ENCODE measurements around the gene CSMD2. TPM values are rescaled to one million over a fixed set of nuclear protein-coding genes. Genes with fewer than 3 reads are reported as not detected.

Gene CSMD2
- total RNA-seq, 1 donor from 2014 or later, result 2.1 TPM

- DNase-seq (ENCODE audit: low spot score), result no peak
- Mint-ChIP-seq H3K27me3 (ENCODE audit: unreplicated experiment) (no peaks in the 10 kb centered on the region), H3K9me3 (ENCODE audit: unreplicated experiment) (no peaks in the 10 kb centered on the region), H3K4me1 (ENCODE audit: unreplicated experiment) (no peaks in the 10 kb centered on the region), H3K27ac (ENCODE audit: unreplicated experiment) (no peak overlapping the region), H3K36me3 (ENCODE audit: low read depth, unreplicated experiment) (no peaks in the 10 kb centered on the region), H3K4me3 (ENCODE audit: unreplicated experiment) (no peak overlapping the region)
- TF ChIP-seq CTCF (IDR thresholded peaks at IDR 0.05; ENCODE audit: unreplicated experiment), result no peak
Measured at GRCh38 chr1:33875862-33876261, 289.2 kb downstream of the CSMD2 start.

- Mint-ChIP-seq H3K4me1 (ENCODE audit: unreplicated experiment) (no peaks in the 10 kb centered on the region), H3K36me3 (ENCODE audit: low read depth, unreplicated experiment) (no peaks in the 10 kb centered on the region), H3K27me3 (ENCODE audit: unreplicated experiment) (no peaks in the 10 kb centered on the region), H3K4me3 (ENCODE audit: unreplicated experiment) (no peak overlapping the region), H3K9me3 (ENCODE audit: unreplicated experiment) (no peaks in the 10 kb centered on the region), H3K27ac (ENCODE audit: unreplicated experiment) (no peak overlapping the region)
- no peak for DNase-seq (ENCODE audit: low spot score)
- TF ChIP-seq CTCF (IDR thresholded peaks at IDR 0.05; ENCODE audit: unreplicated experiment), result no peak
Measured at GRCh38 chr1:33874636-33875035, 290.4 kb downstream of the CSMD2 start.

GRCh38 chr1:33872683-33873082, 292.3 kb downstream of the CSMD2 start:
- Mint-ChIP-seq H3K4me1 (ENCODE audit: unreplicated experiment) (no peaks in the 10 kb centered on the region), H3K27me3 (ENCODE audit: unreplicated experiment) (no peaks in the 10 kb centered on the region), H3K9me3 (ENCODE audit: unreplicated experiment) (no peaks in the 10 kb centered on the region), H3K36me3 (ENCODE audit: low read depth, unreplicated experiment) (no peaks in the 10 kb centered on the region), H3K27ac (ENCODE audit: unreplicated experiment) (no peak overlapping the region), H3K4me3 (ENCODE audit: unreplicated experiment) (no peak overlapping the region)
- TF ChIP-seq CTCF (IDR thresholded peaks at IDR 0.05; ENCODE audit: unreplicated experiment), result no peak
- DNase-seq (ENCODE audit: low spot score), result no peak

DNA sequence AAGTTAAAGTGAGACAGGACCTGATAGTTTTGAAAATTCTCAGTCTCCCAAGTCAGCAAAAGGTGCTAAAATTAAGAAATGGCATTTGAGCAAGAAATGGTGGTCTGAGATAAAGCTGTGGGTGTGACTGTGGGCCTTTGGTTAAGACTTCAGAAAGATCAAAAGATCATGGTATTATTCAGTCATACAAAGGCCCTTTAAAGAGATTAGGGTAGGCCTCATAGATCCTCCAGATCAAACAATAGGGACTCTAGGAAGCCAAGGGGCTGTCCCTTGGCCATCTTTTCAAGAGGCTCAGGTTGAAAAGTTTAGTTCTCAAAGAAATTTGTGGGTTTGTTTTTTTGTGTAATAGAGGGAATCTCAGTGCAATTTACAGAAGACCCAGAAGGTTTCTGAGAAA, 292.8 kb downstream of the CSMD2 start:
- H3K36me3 Mint-ChIP-seq (ENCODE audit: low read depth, unreplicated experiment), result no peaks in the 10 kb centered on the region
- H3K4me3 Mint-ChIP-seq (ENCODE audit: unreplicated experiment), result no peak overlapping the region
- TF ChIP-seq CTCF (IDR thresholded peaks at IDR 0.05; ENCODE audit: unreplicated experiment), result no peak
- no peaks in the 10 kb centered on the region for H3K27me3 Mint-ChIP-seq (ENCODE audit: unreplicated experiment)
- no peak overlapping the region for H3K27ac Mint-ChIP-seq (ENCODE audit: unreplicated experiment)
- H3K4me1 Mint-ChIP-seq (ENCODE audit: unreplicated experiment), result no peaks in the 10 kb centered on the region
- DNase-seq (ENCODE audit: low spot score), result no peak
- H3K9me3 Mint-ChIP-seq (ENCODE audit: unreplicated experiment), result no peaks in the 10 kb centered on the region

DNA sequence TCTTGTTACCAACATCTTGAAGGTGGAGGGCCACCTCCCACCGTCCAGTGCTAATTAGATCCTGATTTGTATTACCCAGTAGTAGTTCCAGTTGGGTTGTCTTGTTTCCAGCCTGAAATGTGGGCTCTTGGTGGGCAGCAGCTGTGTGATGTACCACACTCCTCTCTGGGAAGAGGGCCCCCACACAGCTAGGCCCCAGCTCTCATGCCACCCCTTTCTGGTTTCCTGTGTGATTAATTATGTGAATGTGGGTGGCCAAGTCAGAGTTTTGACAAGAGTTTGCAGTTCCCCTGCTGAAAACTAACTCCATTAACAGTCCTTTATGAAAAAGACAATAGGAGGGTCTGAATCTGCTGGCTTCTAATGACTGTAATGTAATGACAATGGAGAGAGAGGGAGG, 297.3 kb downstream of the CSMD2 start:
- Mint-ChIP-seq H3K27ac (ENCODE audit: unreplicated experiment) (no peak overlapping the region), H3K36me3 (ENCODE audit: low read depth, unreplicated experiment) (no peaks in the 10 kb centered on the region), H3K9me3 (ENCODE audit: unreplicated experiment) (no peaks in the 10 kb centered on the region), H3K27me3 (ENCODE audit: unreplicated experiment) (no peaks in the 10 kb centered on the region), H3K4me1 (ENCODE audit: unreplicated experiment) (no peaks in the 10 kb centered on the region), H3K4me3 (ENCODE audit: unreplicated experiment) (no peak overlapping the region)
- no peak for TF ChIP-seq CTCF (IDR thresholded peaks at IDR 0.05; ENCODE audit: unreplicated experiment)
- DNase-seq (ENCODE audit: low spot score), result no peak

Data from endothelial cell (in vitro differentiated cells).